HEK293 (cell line): ENCODE results near the gene TGM6.

Experiments
- CTCF ChIA-PET: fragments of 350-600 bp; formaldehyde crosslinking; extraction: SDS; loops from one replicate; lab custom pipeline; 2021; ENCODE audit warnings: antibody characterized with exemption; lab: Yijun Ruan, JAX
- POLR2A ChIA-PET: fragments of 300-600 bp; formaldehyde crosslinking; extraction: SDS; loops from one replicate; lab custom pipeline; 2020; ENCODE audit warnings: antibody characterized with exemption, inconsistent platforms; lab: Yijun Ruan, JAX
- H3K27ac ChIP-seq: fragments of 200-500 bp; sonication (Bioruptor generic); 2 replicates; pipeline ENCODE4 v1.5.1; 2014; ENCODE audit warnings: low read depth, low read length, control low read depth, inconsistent platforms; ENCODE audit errors: extremely low read depth
- H3K36me3 ChIP-seq, 2 experiments: fragments of 200-500 bp in 1 of 2; sonication (Bioruptor generic) in 1 of 2; 1 replicate in 1 of 2; 2 replicates in 1 of 2; pipeline ENCODE4 v1.5.1; 2014 to 2017; ENCODE audit warnings: inconsistent platforms in 2 of 2, low read length in 2 of 2; ENCODE audit not compliant: control insufficient read depth in 2 of 2, insufficient read depth in 1 of 2
- H3K4me1 ChIP-seq: fragments of 200-500 bp; sonication (Bioruptor generic); 2 replicates; pipeline ENCODE4 v1.5.1; 2014; ENCODE audit warnings: mild to moderate bottlenecking, low read length, inconsistent platforms; ENCODE audit not compliant: control insufficient read depth, insufficient read depth
- H3K4me3 ChIP-seq: 2 replicates; pipeline ENCODE4 v1.5.1; 2011; ENCODE audit warnings: low read depth, mild to moderate bottlenecking, control low read depth, low read length, moderate library complexity
- H3K9me3 ChIP-seq: fragments of 200-500 bp; sonication (Bioruptor generic); 2 replicates; pipeline ENCODE4 v1.5.1; 2014; ENCODE audit warnings: low read depth, low read length, inconsistent platforms; ENCODE audit not compliant: control insufficient read depth, insufficient read depth
- GFI1B ChIP-seq: fragments of 450-650 bp; formaldehyde crosslinking; IDR thresholded peaks from 2 replicates; pipeline ENCODE4 v1.5.1; 2016; ENCODE audit warnings: missing biosample characterization, missing genetic modification characterization
- INSM2 ChIP-seq: fragments of 450-650 bp; formaldehyde crosslinking; IDR thresholded peaks from 2 replicates; pipeline ENCODE4 v1.5.1; 2016; ENCODE audit warnings: missing biosample characterization, missing genetic modification characterization
- KLF7 ChIP-seq: fragments of 450-650 bp; formaldehyde crosslinking; IDR thresholded peaks from 2 replicates; pipeline ENCODE4 v1.5.1; 2016; ENCODE audit warnings: missing biosample characterization, missing genetic modification characterization, borderline replicate concordance
- MEIS1 ChIP-seq: sonication (generic); formaldehyde crosslinking; IDR thresholded peaks from 2 replicates; pipeline ENCODE4 v1.8.1; 2022; ENCODE audit warnings: missing genetic modification reagents, mild to moderate bottlenecking, borderline replicate concordance
- SCRT1 ChIP-seq: fragments of 450-650 bp; formaldehyde crosslinking; IDR thresholded peaks from 2 replicates; pipeline ENCODE4 v1.5.1; 2016; ENCODE audit warnings: missing biosample characterization, missing genetic modification characterization, borderline replicate concordance
- YY1 ChIP-seq: fragments of 450-650 bp; formaldehyde crosslinking; IDR thresholded peaks from 2 replicates; pipeline ENCODE4 v1.5.1; 2018; ENCODE audit warnings: missing biosample characterization, missing genetic modification characterization
- ZBTB20 ChIP-seq: fragments of 450-650 bp; formaldehyde crosslinking; IDR thresholded peaks from 2 replicates; pipeline ENCODE4 v1.5.1; 2016; ENCODE audit warnings: missing biosample characterization, missing genetic modification characterization
- ZBTB21 ChIP-seq: fragments of 450-650 bp; formaldehyde crosslinking; IDR thresholded peaks from 2 replicates; pipeline ENCODE4 v1.5.1; 2017; ENCODE audit warnings: missing biosample characterization, missing genetic modification characterization
- ZBTB7A ChIP-seq: fragments of 450-650 bp; formaldehyde crosslinking; IDR thresholded peaks from 2 replicates; pipeline ENCODE4 v1.5.1; 2016; ENCODE audit warnings: low read depth, missing biosample characterization, missing genetic modification characterization
- ZNF138 ChIP-seq: fragments of 450-650 bp; formaldehyde crosslinking; IDR thresholded peaks from 2 replicates; pipeline ENCODE4 v1.5.1; 2016; ENCODE audit warnings: missing biosample characterization, missing genetic modification characterization, borderline replicate concordance
- ZNF140 ChIP-seq: fragments of 450-650 bp; formaldehyde crosslinking; IDR thresholded peaks from 2 replicates; pipeline ENCODE4 v1.5.1; 2016; ENCODE audit warnings: missing biosample characterization, missing genetic modification characterization
- ZNF157 ChIP-seq: fragments of 450-650 bp; formaldehyde crosslinking; IDR thresholded peaks from 2 replicates; pipeline ENCODE4 v1.5.1; 2016; ENCODE audit warnings: missing biosample characterization, missing genetic modification characterization
- ZNF18 ChIP-seq: fragments of 450-650 bp; formaldehyde crosslinking; IDR thresholded peaks from 2 replicates; pipeline ENCODE4 v1.5.1; 2016; ENCODE audit warnings: missing biosample characterization, missing genetic modification characterization
- ZNF239 ChIP-seq: fragments of 450-650 bp; formaldehyde crosslinking; IDR thresholded peaks from 2 replicates; pipeline ENCODE4 v1.5.1; 2016; ENCODE audit warnings: missing biosample characterization, missing genetic modification characterization
- ZNF248 ChIP-seq: fragments of 450-650 bp; formaldehyde crosslinking; IDR thresholded peaks from 2 replicates; pipeline ENCODE4 v1.5.1; 2017; ENCODE audit warnings: missing biosample characterization, missing genetic modification characterization
- ZNF350 ChIP-seq: fragments of 450-650 bp; formaldehyde crosslinking; IDR thresholded peaks from 2 replicates; pipeline ENCODE4 v1.5.0; 2017; ENCODE audit warnings: missing biosample characterization, mild to moderate bottlenecking, missing genetic modification characterization
- ZNF391 ChIP-seq: fragments of 450-650 bp; formaldehyde crosslinking; IDR thresholded peaks from 2 replicates; pipeline ENCODE4 v1.5.1; 2016; ENCODE audit warnings: low read depth, missing biosample characterization, missing genetic modification characterization, borderline replicate concordance
- ZNF398 ChIP-seq: fragments of 450-650 bp; formaldehyde crosslinking; IDR thresholded peaks from 2 replicates; pipeline ENCODE4 v1.5.1; 2017; ENCODE audit warnings: missing biosample characterization, missing genetic modification characterization
- ZNF404 ChIP-seq: fragments of 450-650 bp; formaldehyde crosslinking; IDR thresholded peaks from 2 replicates; pipeline ENCODE4 v1.5.1; 2017; ENCODE audit warnings: missing biosample characterization, missing genetic modification characterization
- ZNF510 ChIP-seq: fragments of 450-650 bp; formaldehyde crosslinking; IDR thresholded peaks from 2 replicates; pipeline ENCODE4 v1.5.1; 2018; ENCODE audit warnings: mild to moderate bottlenecking, missing genetic modification characterization, missing biosample characterization; ENCODE audit not compliant: insufficient replicate concordance
- ZNF513 ChIP-seq: fragments of 450-650 bp; IDR thresholded peaks from 2 replicates; pipeline ENCODE4 v1.5.1; 2018; ENCODE audit warnings: missing biosample characterization, missing genetic modification characterization
- ZNF514 ChIP-seq: fragments of 450-650 bp; formaldehyde crosslinking; IDR thresholded peaks from 2 replicates; pipeline ENCODE4 v1.5.1; 2016; ENCODE audit warnings: missing biosample characterization, missing genetic modification characterization
- ZNF521 ChIP-seq: fragments of 450-650 bp; formaldehyde crosslinking; IDR thresholded peaks from 2 replicates; pipeline ENCODE4 v1.5.1; 2017; ENCODE audit warnings: missing biosample characterization, mild to moderate bottlenecking, missing genetic modification characterization
- ZNF530 ChIP-seq: fragments of 450-650 bp; formaldehyde crosslinking; IDR thresholded peaks from 2 replicates; pipeline ENCODE4 v1.5.1; 2016; ENCODE audit warnings: low read depth, missing biosample characterization, missing genetic modification characterization
- ZNF549 ChIP-seq: fragments of 450-650 bp; IDR thresholded peaks from 2 replicates; pipeline ENCODE4 v1.5.1; 2018; ENCODE audit warnings: missing biosample characterization, missing genetic modification characterization, mild to moderate bottlenecking, inconsistent platforms, moderate library complexity
- ZNF610 ChIP-seq: fragments of 450-650 bp; formaldehyde crosslinking; IDR thresholded peaks from 2 replicates; pipeline ENCODE4 v1.5.1; 2016; ENCODE audit warnings: missing biosample characterization, missing genetic modification characterization, borderline replicate concordance
- ZNF660 ChIP-seq: fragments of 450-650 bp; IDR thresholded peaks from 2 replicates; pipeline ENCODE4 v1.5.1; 2018; ENCODE audit warnings: missing biosample characterization, mild to moderate bottlenecking, missing genetic modification characterization
- ZNF792 ChIP-seq: fragments of 450-650 bp; formaldehyde crosslinking; IDR thresholded peaks from 2 replicates; pipeline ENCODE4 v1.5.1; 2016; ENCODE audit warnings: missing biosample characterization, missing genetic modification characterization

Gene TGM6

GRCh38 chr20:2338411-2339066, 42.2 kb upstream of the TGM6 start:
- Histone ChIP-seq H3K4me1 (no peaks in the 10 kb centered on the region), H3K4me3 (no peak overlapping the region), H3K9me3 (no peaks in the 10 kb centered on the region), H3K36me3 (no peaks in the 10 kb centered on the region), H3K27ac (no peak overlapping the region)
- TF ChIP-seq YY1 (tag by site-specific recombination) = no peak
- no peak for TF ChIP-seq ZNF660
- TF ChIP-seq ZBTB7A (tag by site-specific recombination) = no peak
- TF ChIP-seq ZNF530 = no peak
- TF ChIP-seq KLF7 (tag by site-specific recombination) = no peak
- TF ChIP-seq MEIS1 (CRISPR knock-in tag) = no peak
- no peak for TF ChIP-seq ZBTB21 (tag by site-specific recombination)
- TF ChIP-seq ZNF549 (tag by site-specific recombination) = no peak
- TF ChIP-seq ZNF513 = no peak
- TF ChIP-seq ZNF510 (tag by site-specific recombination) = no peak
- TF ChIP-seq ZNF792 (tag by site-specific recombination) = no peak
- no peak for TF ChIP-seq ZNF18 (tag by site-specific recombination)
- no peak for TF ChIP-seq ZNF398 (tag by site-specific recombination)
- TF ChIP-seq ZNF514 = no peak
- no peak for TF ChIP-seq ZNF248 (tag by site-specific recombination)
- no peak for TF ChIP-seq SCRT1 (tag by site-specific recombination)
- CTCF ChIA-PET = interaction anchor here (0.8 to 1.6 kb wide), 2 partner anchors 12 to 572 kb away, joined by 3 read pairs; no protein-coding TSS in a partner anchor
- POLR2A ChIA-PET = no interaction called here

GRCh38 chr20:2340136-2340535, 40.6 kb upstream of the TGM6 start:
- CTCF ChIA-PET = interaction anchor here (1.6 kb wide), 1 partner anchor 10 kb away, joined by 3 read pairs; no protein-coding TSS in a partner anchor
- Histone ChIP-seq H3K4me1 (no peaks in the 10 kb centered on the region), H3K27ac (no peak overlapping the region), H3K4me3 (no peak overlapping the region), H3K36me3 (no peaks in the 10 kb centered on the region), H3K9me3 (no peaks in the 10 kb centered on the region)
- POLR2A ChIA-PET = no interaction called here
- no peak for TF ChIP-seq ZNF350
- no peak for TF ChIP-seq ZNF138
- no peak for TF ChIP-seq ZNF140 (tag by site-specific recombination)
- no peak for TF ChIP-seq ZNF792 (tag by site-specific recombination)
- no peak for TF ChIP-seq INSM2 (tag by site-specific recombination)
- TF ChIP-seq ZNF18 (tag by site-specific recombination) = no peak
- TF ChIP-seq ZNF521 (tag by site-specific recombination) = no peak
- no peak for TF ChIP-seq GFI1B (tag by site-specific recombination)
- no peak for TF ChIP-seq ZNF391 (tag by site-specific recombination)
- TF ChIP-seq ZNF157 = no peak
- no peak for TF ChIP-seq ZNF404
- TF ChIP-seq ZNF239 = no peak
- TF ChIP-seq ZNF549 (tag by site-specific recombination) = no peak
- TF ChIP-seq ZNF610 = no peak
- TF ChIP-seq ZBTB20 (tag by site-specific recombination) = no peak
